ENCODE data around the gene DISP2.

The DISP2 gene

DNA sequence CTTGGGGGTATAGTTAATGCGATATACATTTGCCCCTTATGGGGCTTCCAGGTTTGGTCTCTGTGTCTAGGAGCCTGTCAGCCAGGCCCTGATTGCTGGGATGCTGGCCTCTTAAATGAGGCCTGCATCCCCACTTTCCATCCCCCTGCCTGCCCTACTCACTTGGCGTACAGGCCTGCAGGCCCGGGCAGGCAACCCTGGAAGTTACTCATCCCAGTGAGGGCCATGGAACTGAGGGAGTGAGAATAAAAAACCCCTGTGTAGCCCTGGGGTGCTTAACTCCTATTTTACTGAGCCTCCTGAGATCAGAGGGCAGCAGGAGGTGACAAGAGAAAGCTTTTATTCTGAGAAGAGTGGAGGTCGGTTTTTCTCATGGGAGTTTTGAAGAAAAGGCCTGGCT lies 2.0 kb downstream of the DISP2 start:
- Mint-ChIP-seq H3K4me1 (ENCODE audit: low read depth) (peaks cover 13% of the 10 kb centered on the region), H3K4me3 (no peak overlapping the region), H3K36me3 (peaks cover 4% of the 10 kb centered on the region), H3K27ac (no peak overlapping the region), H3K9me3 (ENCODE audit: low read depth) (no peaks in the 10 kb centered on the region), H3K27me3 (no peaks in the 10 kb centered on the region)

DNA sequence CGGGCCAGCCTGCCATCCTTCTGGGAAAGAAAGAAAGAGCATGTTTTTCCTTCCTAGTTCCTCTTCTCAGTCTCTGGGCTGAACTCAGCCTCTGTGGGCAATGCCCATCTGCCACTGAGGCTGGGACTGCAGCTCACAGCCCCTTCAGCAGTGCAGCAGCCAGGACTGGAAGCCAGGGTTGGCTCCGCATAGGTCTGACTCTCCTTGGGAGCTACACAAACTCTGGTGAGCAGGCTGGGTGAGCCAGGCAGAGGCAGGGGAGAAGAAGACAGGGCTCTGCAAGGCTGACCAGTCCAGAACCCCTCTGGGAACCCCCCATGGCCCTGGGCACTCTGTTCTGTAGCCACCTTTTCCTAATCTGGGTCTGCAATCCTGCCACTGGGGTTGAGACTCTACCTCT lies 3.6 kb downstream of the DISP2 start:
- Mint-ChIP-seq H3K9me3 (ENCODE audit: low read depth) (no peaks in the 10 kb centered on the region), H3K27me3 (no peaks in the 10 kb centered on the region), H3K27ac (no peak overlapping the region), H3K4me1 (ENCODE audit: low read depth) (peaks cover 20% of the 10 kb centered on the region), H3K4me3 (no peak overlapping the region), H3K36me3 (peaks cover 4% of the 10 kb centered on the region)

DNA sequence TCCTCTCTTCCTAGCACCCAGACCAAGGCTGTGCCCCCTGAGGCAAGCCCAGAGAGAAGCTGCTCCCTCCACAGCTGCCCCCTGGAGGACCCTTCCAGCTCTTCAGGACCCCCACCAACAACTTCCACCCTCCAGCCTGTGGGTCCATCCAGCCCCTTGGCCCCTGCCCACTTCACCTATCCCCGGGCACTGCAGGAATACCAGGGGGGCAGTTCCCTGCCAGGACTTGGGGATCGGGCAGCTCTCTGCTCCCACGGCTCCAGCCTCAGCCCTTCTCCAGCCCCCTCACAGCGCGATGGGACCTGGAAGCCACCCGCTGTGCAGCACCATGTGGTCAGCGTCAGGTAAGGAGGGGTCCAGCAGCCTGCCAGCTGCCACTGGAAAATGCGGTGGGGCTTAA lies 5.6 kb downstream of the DISP2 start:
- Mint-ChIP-seq H3K27me3 (no peaks in the 10 kb centered on the region), H3K4me3 (no peak overlapping the region), H3K27ac (no peak overlapping the region), H3K4me1 (ENCODE audit: low read depth) (peaks cover 30% of the 10 kb centered on the region), H3K36me3 (peaks cover 4% of the 10 kb centered on the region), H3K9me3 (ENCODE audit: low read depth) (no peaks in the 10 kb centered on the region)

DNA sequence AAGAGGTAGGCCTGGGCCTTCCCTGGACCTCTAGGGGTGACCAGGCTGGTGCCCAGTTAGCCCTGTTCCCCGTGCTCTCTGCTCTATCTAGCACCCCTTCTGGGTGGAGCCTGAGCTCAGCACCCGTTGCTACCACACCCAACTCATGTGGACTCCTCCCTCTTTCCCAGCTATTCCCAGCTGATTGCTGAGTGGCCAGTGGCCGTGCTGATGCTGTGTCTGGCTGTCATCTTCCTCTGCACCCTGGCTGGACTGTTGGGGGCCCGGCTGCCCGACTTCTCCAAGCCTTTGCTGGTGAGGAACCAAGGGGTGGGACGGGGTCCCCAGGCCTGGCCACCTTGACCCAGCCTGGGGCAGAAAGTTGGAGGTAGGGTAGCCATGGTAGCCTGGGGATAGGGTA lies 6.2 kb downstream of the DISP2 start:
- no peak overlapping the region for H3K27ac Mint-ChIP-seq
- peaks cover 27% of the 10 kb centered on the region for H3K4me1 Mint-ChIP-seq (ENCODE audit: low read depth)
- no peak overlapping the region for H3K4me3 Mint-ChIP-seq
- H3K9me3 Mint-ChIP-seq (ENCODE audit: low read depth) = no peaks in the 10 kb centered on the region
- H3K27me3 Mint-ChIP-seq = no peaks in the 10 kb centered on the region
- peaks cover 4% of the 10 kb centered on the region for H3K36me3 Mint-ChIP-seq

DNA sequence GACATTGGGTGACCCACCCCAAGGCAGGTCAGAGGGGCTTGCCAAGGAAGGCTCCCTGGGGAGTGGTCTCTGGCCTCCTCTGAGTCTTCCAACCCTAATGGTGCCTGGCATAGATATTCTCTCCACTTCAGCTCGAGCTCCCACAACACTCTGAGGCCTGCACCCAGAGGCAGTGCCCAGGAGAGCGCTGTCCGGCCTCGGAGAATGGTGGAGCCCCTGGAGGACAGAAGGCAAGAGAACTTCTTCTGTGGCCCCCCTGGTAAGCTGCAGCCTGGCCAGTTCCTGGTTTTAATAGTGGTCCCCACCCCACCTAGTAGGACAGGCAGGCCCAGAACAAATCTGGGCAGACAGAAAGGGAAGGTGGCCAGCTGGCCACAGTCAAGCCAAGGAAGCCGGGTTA lies 7.0 kb downstream of the DISP2 start:
- Mint-ChIP-seq H3K36me3 (peaks cover 4% of the 10 kb centered on the region), H3K27me3 (no peaks in the 10 kb centered on the region), H3K4me1 (ENCODE audit: low read depth) (peaks cover 27% of the 10 kb centered on the region), H3K4me3 (no peak overlapping the region), H3K27ac (no peak overlapping the region), H3K9me3 (ENCODE audit: low read depth) (no peaks in the 10 kb centered on the region)

DNA sequence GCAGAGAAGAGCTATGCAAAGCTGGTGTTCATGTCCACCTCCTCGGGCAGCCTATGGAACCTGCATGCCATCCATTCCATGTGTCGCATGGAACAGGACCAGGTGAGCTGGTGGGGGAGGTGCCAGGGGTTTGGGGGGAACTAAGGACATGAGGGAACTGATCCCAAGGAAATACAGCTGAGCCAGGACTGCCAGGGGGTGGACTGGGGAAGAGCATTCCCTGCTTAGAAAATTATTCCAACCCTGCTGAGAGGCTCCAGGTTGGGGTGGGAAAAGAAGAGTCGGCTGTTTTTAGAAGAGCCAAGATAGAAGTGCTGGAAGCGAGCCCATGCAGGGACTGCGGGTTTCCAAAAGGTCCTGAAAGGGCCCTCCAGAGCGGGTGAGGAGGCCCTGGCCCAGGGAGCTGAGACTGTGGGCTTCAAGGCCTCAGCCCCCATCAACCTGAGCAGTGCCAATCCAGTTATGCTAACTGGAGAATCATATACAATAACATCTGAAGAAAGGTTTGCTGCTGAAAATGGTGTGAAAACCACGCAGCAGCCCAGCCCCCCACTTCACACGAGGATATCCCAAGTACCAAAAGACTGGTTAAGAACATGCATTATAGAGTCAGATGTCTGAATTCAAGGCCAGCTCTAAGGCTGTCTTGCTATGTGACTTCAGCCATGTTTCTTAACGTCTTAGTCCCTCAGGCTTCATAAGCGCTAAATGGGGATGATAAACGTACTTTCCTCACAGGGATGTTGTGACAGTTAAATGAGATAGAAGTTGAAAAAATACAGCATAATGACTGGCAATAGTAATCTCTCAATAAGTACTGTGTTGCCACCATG lies 7.8 kb downstream of the DISP2 start:
- Mint-ChIP-seq H3K9me3 (ENCODE audit: low read depth) (no peaks in the 10 kb centered on the region), H3K4me1 (ENCODE audit: low read depth) (peaks cover 27% of the 10 kb centered on the region), H3K4me3 (peak overlapping the region; percentile 52), H3K36me3 (peaks cover 4% of the 10 kb centered on the region), H3K27me3 (no peaks in the 10 kb centered on the region), H3K27ac (no peak overlapping the region)

DNA sequence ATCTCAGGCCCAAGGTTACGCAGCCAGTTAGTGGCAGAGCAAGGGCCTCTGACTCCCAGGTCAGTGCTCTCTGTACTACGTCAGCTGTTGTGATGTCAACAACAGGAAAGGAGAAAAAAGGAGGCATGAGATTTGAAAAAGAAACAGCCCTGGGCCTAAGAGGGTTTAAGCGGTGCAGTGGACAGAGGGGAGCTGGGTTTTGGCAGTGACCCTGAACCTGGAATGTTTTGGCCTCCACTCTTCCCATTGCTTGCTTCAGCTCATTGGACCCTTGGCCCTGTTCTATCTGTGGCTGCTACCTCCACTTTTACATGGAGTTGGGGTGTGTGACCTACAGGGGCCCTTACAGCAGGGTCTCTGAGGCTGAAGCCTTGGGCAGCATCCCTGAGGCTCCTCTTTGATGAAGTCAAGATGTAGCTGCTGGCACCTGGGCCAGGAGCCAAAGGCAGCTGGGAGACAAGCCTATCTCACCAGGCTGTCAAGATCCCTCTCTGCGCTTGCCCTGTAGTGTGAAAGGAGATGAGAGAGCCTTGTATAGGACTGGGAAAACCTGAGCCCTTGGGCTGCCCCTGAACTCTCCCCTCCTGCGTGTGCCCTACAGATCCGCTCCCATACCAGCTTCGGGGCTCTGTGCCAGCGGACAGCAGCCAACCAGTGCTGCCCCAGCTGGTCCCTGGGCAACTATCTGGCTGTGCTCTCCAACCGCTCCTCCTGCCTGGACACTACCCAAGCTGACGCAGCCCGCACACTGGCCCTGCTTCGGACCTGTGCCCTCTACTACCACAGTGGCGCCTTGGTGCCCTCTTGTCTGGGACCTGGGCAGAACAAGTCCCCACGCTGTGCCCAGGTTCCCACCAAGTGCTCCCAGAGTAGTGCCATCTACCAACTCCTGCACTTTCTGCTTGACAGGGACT lies 8.7 kb downstream of the DISP2 start:
- Mint-ChIP-seq H3K27ac (peak overlapping the region; percentile 75), H3K9me3 (ENCODE audit: low read depth) (no peaks in the 10 kb centered on the region), H3K36me3 (peaks cover 4% of the 10 kb centered on the region)

DNA sequence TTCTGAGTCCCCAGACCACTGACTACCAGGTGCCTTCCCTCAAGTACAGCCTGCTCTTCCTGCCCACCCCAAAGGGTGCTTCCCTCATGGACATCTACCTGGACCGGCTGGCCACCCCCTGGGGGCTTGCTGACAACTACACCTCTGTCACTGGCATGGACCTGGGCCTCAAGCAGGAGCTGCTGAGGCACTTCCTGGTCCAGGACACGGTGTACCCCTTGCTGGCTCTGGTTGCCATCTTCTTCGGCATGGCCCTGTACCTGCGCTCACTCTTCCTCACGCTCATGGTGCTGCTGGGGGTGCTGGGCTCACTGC lies 9.3 kb downstream of the DISP2 start:
- Mint-ChIP-seq H3K36me3 (peaks cover 4% of the 10 kb centered on the region), H3K9me3 (ENCODE audit: low read depth) (no peaks in the 10 kb centered on the region), H3K27me3 (no peaks in the 10 kb centered on the region), H3K4me1 (ENCODE audit: low read depth) (peaks cover 27% of the 10 kb centered on the region), H3K4me3 (peak overlapping the region; percentile 88), H3K27ac (peak overlapping the region; percentile 75)

More for the DNA sequence above, 8.7 kb downstream of the DISP2 start:
- peak overlapping the region; percentile 88 for H3K4me3 Mint-ChIP-seq
- peaks cover 27% of the 10 kb centered on the region for H3K4me1 Mint-ChIP-seq (ENCODE audit: low read depth)
- H3K27me3 Mint-ChIP-seq = no peaks in the 10 kb centered on the region

DNA sequence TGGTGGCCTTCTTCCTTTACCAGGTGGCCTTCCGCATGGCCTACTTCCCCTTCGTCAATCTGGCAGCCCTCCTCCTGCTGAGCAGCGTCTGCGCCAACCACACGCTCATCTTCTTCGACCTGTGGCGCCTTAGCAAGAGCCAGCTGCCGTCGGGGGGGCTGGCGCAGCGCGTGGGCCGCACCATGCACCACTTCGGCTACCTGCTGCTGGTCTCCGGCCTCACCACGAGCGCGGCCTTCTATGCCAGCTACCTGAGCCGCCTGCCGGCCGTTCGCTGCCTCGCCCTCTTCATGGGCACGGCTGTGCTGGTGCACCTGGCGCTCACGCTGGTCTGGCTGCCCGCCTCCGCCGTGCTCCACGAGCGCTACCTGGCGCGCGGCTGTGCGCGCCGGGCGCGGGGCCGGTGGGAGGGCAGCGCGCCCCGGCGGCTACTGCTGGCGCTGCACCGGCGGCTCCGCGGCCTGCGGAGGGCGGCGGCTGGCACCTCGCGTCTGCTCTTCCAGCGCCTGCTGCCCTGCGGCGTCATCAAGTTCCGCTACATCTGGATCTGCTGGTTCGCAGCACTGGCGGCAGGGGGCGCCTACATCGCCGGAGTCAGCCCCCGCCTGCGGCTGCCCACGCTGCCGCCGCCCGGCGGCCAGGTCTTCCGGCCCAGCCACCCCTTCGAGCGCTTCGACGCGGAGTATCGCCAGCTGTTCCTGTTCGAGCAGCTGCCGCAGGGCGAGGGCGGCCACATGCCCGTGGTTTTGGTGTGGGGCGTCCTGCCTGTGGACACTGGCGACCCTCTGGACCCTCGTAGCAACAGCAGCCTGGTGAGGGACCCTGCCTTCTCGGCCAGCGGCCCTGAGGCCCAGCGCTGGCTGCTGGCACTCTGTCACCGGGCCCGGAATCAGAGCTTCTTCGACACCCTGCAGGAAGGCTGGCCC lies 9.9 kb downstream of the DISP2 start:
- Mint-ChIP-seq H3K36me3 (no peaks in the 10 kb centered on the region), H3K9me3 (ENCODE audit: low read depth) (no peaks in the 10 kb centered on the region), H3K27ac (peak overlapping the region; percentile 75), H3K27me3 (no peaks in the 10 kb centered on the region), H3K4me1 (ENCODE audit: low read depth) (peaks cover 24% of the 10 kb centered on the region), H3K4me3 (peak overlapping the region; percentile 88)

DNA sequence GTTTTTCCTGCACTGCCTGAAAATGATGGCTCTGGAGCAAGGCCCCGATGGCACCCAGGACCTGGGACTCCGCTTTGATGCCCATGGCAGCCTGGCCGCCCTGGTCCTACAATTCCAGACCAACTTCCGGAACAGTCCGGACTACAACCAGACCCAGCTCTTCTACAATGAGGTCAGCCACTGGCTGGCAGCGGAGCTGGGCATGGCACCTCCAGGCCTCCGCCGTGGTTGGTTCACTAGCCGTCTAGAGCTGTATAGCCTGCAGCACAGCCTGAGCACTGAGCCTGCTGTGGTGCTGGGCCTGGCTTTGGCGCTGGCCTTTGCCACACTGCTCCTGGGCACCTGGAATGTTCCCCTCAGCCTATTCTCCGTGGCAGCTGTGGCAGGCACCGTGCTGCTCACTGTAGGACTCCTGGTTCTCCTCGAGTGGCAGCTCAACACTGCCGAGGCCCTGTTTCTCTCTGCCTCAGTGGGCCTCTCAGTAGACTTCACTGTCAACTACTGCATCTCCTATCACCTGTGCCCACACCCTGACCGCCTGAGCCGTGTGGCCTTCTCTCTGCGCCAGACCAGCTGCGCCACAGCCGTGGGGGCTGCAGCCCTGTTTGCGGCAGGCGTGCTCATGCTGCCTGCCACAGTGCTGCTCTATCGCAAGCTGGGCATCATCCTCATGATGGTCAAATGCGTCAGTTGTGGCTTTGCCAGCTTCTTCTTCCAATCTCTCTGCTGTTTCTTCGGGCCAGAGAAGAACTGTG lies 10.9 kb downstream of the DISP2 start:
- no peaks in the 10 kb centered on the region for H3K27me3 Mint-ChIP-seq
- H3K4me1 Mint-ChIP-seq (ENCODE audit: low read depth) = peaks cover 20% of the 10 kb centered on the region
- no peaks in the 10 kb centered on the region for H3K36me3 Mint-ChIP-seq
- H3K27ac Mint-ChIP-seq = peak overlapping the region; percentile 68
- no peaks in the 10 kb centered on the region for H3K9me3 Mint-ChIP-seq (ENCODE audit: low read depth)
- peak overlapping the region; percentile 35 for H3K4me3 Mint-ChIP-seq

DNA sequence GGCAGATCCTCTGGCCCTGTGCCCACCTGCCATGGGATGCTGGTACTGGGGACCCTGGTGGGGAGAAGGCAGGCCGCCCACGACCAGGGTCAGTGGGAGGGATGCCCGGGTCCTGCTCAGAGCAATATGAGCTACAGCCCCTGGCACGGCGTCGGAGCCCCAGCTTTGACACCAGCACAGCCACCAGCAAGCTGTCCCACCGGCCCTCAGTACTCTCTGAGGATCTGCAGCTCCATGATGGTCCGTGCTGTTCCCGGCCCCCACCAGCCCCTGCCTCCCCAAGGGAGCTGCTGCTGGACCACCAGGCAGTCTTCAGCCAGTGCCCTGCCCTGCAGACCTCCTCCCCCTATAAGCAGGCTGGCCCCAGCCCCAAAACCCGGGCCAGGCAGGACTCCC lies 11.5 kb downstream of the DISP2 start:
- Mint-ChIP-seq H3K4me3 (no peak overlapping the region), H3K36me3 (no peaks in the 10 kb centered on the region), H3K4me1 (ENCODE audit: low read depth) (peaks cover 20% of the 10 kb centered on the region), H3K9me3 (ENCODE audit: low read depth) (no peaks in the 10 kb centered on the region), H3K27ac (no peak overlapping the region), H3K27me3 (no peaks in the 10 kb centered on the region)

DNA sequence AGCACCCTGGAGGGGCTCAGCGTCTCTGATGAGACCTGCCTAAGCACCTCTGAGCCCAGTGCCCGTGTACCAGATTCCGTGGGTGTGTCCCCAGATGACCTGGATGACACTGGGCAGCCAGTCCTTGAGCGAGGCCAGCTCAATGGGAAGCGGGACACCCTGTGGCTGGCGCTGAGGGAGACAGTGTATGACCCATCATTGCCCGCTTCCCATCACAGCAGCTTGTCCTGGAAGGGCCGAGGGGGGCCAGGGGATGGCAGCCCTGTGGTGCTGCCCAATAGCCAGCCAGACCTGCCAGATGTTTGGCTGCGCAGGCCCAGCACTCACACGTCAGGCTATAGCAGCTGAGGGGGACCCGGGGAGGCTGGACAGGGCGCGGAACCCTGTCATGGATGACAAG lies 12.0 kb downstream of the DISP2 start:
- H3K36me3 Mint-ChIP-seq = no peaks in the 10 kb centered on the region
- H3K9me3 Mint-ChIP-seq (ENCODE audit: low read depth) = no peaks in the 10 kb centered on the region
- no peaks in the 10 kb centered on the region for H3K27me3 Mint-ChIP-seq
- H3K27ac Mint-ChIP-seq = no peak overlapping the region
- H3K4me1 Mint-ChIP-seq (ENCODE audit: low read depth) = peaks cover 20% of the 10 kb centered on the region
- no peak overlapping the region for H3K4me3 Mint-ChIP-seq

DNA sequence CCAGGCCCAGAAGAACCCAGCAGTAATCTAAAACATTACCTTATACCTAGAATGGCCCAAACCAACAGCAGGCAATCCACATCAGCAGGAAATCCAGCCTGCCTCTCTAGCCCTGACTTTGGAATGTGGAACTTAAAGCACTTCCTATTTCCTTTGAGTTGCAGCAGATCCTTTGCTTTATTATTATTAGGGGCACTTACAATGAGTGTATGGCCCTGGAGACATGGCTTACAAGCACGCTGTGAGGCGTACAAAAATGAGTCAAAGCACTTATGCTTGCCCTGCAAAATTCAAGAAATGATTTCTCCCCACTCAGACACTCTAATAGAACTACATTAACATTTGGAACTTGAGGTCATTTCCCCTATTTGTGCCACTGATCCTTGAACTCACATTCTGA lies 15.0 kb downstream of the DISP2 start:
- Mint-ChIP-seq H3K9me3 (ENCODE audit: low read depth) (no peaks in the 10 kb centered on the region), H3K36me3 (no peaks in the 10 kb centered on the region), H3K4me1 (ENCODE audit: low read depth) (peaks cover 3% of the 10 kb centered on the region), H3K27me3 (no peaks in the 10 kb centered on the region), H3K27ac (no peak overlapping the region), H3K4me3 (no peak overlapping the region)

DNA sequence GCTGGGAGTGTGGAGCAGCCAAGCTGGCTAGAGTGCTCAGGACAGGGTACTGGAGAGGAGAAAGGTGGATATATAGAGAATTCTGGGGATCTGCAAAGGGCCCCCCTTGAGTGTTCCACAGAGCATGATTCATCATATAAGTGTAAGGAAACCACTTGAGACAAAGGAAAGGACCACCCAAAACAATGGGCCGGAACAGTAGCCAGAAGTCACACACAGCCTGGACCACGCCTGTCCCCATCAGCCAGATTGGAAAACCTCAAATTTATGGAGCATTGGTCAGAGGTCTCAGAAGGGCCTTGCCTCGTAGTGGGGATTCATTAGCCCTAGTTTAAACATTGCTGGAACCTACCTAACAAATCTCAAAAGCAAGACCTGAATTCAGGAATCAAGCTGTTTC lies 19.6 kb downstream of the DISP2 start:
- no peak overlapping the region for H3K27ac Mint-ChIP-seq
- no peaks in the 10 kb centered on the region for H3K27me3 Mint-ChIP-seq
- H3K36me3 Mint-ChIP-seq = no peaks in the 10 kb centered on the region
- no peaks in the 10 kb centered on the region for H3K9me3 Mint-ChIP-seq (ENCODE audit: low read depth)
- no peak overlapping the region for H3K4me3 Mint-ChIP-seq
- peaks cover 2% of the 10 kb centered on the region for H3K4me1 Mint-ChIP-seq (ENCODE audit: low read depth)
